Stomach smooth muscle (tissue), 2 donors: ENCODE data around the gene TMEM182.
A peak's percentile ranks its signal among the peaks of the same experiment; 100 is the strongest.

Source experiments
- H3K27ac ChIP-seq: one replicate; pipeline ENCODE4 v1.7.0; 2013; ENCODE audit warnings: mild to moderate bottlenecking, low read length, inconsistent platforms
- H3K27me3 ChIP-seq, 2 donors: one replicate each; pipeline ENCODE4 v1.7.0; 2013; ENCODE audit warnings: low read length in 2 of 2; ENCODE audit not compliant: insufficient read depth in 2 of 2, control insufficient read depth in 1 of 2
- H3K36me3 ChIP-seq, 2 donors: one replicate each; pipeline ENCODE4 v1.7.0; 2013; ENCODE audit warnings: low read length in 2 of 2; ENCODE audit not compliant: control insufficient read depth in 2 of 2, insufficient read depth in 2 of 2
- H3K4me1 ChIP-seq: one replicate; pipeline ENCODE4 v1.7.0; 2013; ENCODE audit warnings: low read length; ENCODE audit not compliant: control insufficient read depth, insufficient read depth
- H3K4me3 ChIP-seq, 2 donors: one replicate each; pipeline ENCODE4 v1.7.0; 2013; ENCODE audit warnings: low read length in 2 of 2
- H3K9ac ChIP-seq, 2 donors: one replicate each; pipeline ENCODE4 v1.7.0; 2013; ENCODE audit warnings: low read length in 2 of 2, mild to moderate bottlenecking in 1 of 2
- H3K9me3 ChIP-seq, 2 donors: one replicate each; pipeline ENCODE4 v1.7.0; 2013; ENCODE audit warnings: low read length in 2 of 2; ENCODE audit not compliant: control insufficient read depth in 2 of 2
- donor health status: healthy.
- donor health status: Pancreatic carcinoma.

TMEM182 gene

GRCh38 chr2:102801858-102802699, 40.2 kb downstream of the TMEM182 start:
- Histone ChIP-seq H3K4me1 (no peaks in the 10 kb centered on the region), H3K4me3 (no peak overlapping the region), H3K27me3 (no peaks in the 10 kb centered on the region), H3K9me3 (peaks cover 3 to 6% of the 10 kb centered on the region in 2 donors), H3K9ac (no peak overlapping the region), H3K27ac (no peak overlapping the region), H3K36me3 (no peaks in the 10 kb centered on the region)

GRCh38 chr2:102803041-102803896, 41.4 kb downstream of the TMEM182 start:
- no peak overlapping the region for H3K9ac ChIP-seq

GRCh38 chr2:102803897-102804217, 42.0 kb downstream of the TMEM182 start:
- H3K9ac ChIP-seq: no peak overlapping the region
- H3K9me3 ChIP-seq: peaks cover 3 to 6% of the 10 kb centered on the region in 2 donors
- no peaks in the 10 kb centered on the region for H3K27me3 ChIP-seq
- H3K4me1 ChIP-seq: no peaks in the 10 kb centered on the region
- no peak overlapping the region for H3K4me3 ChIP-seq
- H3K36me3 ChIP-seq: no peaks in the 10 kb centered on the region
- H3K27ac ChIP-seq: no peak overlapping the region

More at GRCh38 chr2:102803041-102803896, 41.4 kb downstream of the TMEM182 start:
- H3K4me1 ChIP-seq: no peaks in the 10 kb centered on the region
- H3K9me3 ChIP-seq: peaks cover 3 to 6% of the 10 kb centered on the region in 2 donors
- no peaks in the 10 kb centered on the region for H3K36me3 ChIP-seq
- H3K27ac ChIP-seq: no peak overlapping the region
- H3K4me3 ChIP-seq: no peak overlapping the region
- no peaks in the 10 kb centered on the region for H3K27me3 ChIP-seq

- Histone ChIP-seq H3K27me3 (no peaks in the 10 kb centered on the region), H3K4me3 (peak overlapping the region in 1 of 2 donors; percentile 17), H3K27ac (no peak overlapping the region), H3K4me1 (no peaks in the 10 kb centered on the region), H3K9me3 (peaks cover 1 to 3% of the 10 kb centered on the region in 2 donors), H3K36me3 (no peaks in the 10 kb centered on the region), H3K9ac (no peak overlapping the region)
Measured at GRCh38 chr2:102806250-102806837, 44.5 kb downstream of the TMEM182 start.

GRCh38 chr2:102809291-102810189, 47.7 kb downstream of the TMEM182 start:
- H3K36me3 ChIP-seq: no peaks in the 10 kb centered on the region
- no peak overlapping the region for H3K27ac ChIP-seq
- no peaks in the 10 kb centered on the region for H3K9me3 ChIP-seq
- no peaks in the 10 kb centered on the region for H3K27me3 ChIP-seq
- no peak overlapping the region for H3K4me3 ChIP-seq
- H3K4me1 ChIP-seq: no peaks in the 10 kb centered on the region
- H3K9ac ChIP-seq: no peak overlapping the region

GRCh38 chr2:102815285-102815684, 53.5 kb downstream of the TMEM182 start:
- no peaks in the 10 kb centered on the region for H3K9me3 ChIP-seq

GRCh38 chr2:102826904-102827303, 65.1 kb downstream of the TMEM182 start:
- H3K27me3 ChIP-seq: no peaks in the 10 kb centered on the region
- no peaks in the 10 kb centered on the region for H3K9me3 ChIP-seq
- H3K27ac ChIP-seq: no peak overlapping the region
- peak overlapping the region in 1 of 2 donors; percentile 47 for H3K4me3 ChIP-seq
- no peaks in the 10 kb centered on the region for H3K36me3 ChIP-seq
- H3K4me1 ChIP-seq: no peaks in the 10 kb centered on the region
- H3K9ac ChIP-seq: no peak overlapping the region

More at GRCh38 chr2:102815285-102815684, 53.5 kb downstream of the TMEM182 start:
- H3K36me3 ChIP-seq: no peaks in the 10 kb centered on the region
- no peak overlapping the region for H3K9ac ChIP-seq
- no peaks in the 10 kb centered on the region for H3K4me1 ChIP-seq
- H3K4me3 ChIP-seq: no peak overlapping the region
- H3K27ac ChIP-seq: no peak overlapping the region
- H3K27me3 ChIP-seq: no peaks in the 10 kb centered on the region

GRCh38 chr2:102832789-102833188, 71.0 kb downstream of the TMEM182 start:
- Histone ChIP-seq H3K9ac (no peak overlapping the region), H3K36me3 (no peaks in the 10 kb centered on the region), H3K27ac (no peak overlapping the region)

GRCh38 chr2:102834523-102835273, 72.9 kb downstream of the TMEM182 start:
- Histone ChIP-seq H3K36me3 (no peaks in the 10 kb centered on the region), H3K9ac (no peak overlapping the region), H3K4me3 (no peak overlapping the region), H3K27ac (no peak overlapping the region), H3K4me1 (no peaks in the 10 kb centered on the region), H3K27me3 (no peaks in the 10 kb centered on the region), H3K9me3 (no peaks in the 10 kb centered on the region)

More at GRCh38 chr2:102832789-102833188, 71.0 kb downstream of the TMEM182 start:
- Histone ChIP-seq H3K4me3 (no peak overlapping the region), H3K27me3 (no peaks in the 10 kb centered on the region), H3K4me1 (no peaks in the 10 kb centered on the region), H3K9me3 (no peaks in the 10 kb centered on the region)
